ENCODE data around the gene GJB2.

- TF ChIP-seq CTCF (IDR thresholded peaks at IDR 0.05): no peak
- no peak for TF ChIP-seq POLR2A (IDR thresholded peaks at IDR 0.05)
Measured at GRCh38 chr13:20185366-20186056, 7.2 kb downstream of the GJB2 start.
